Measurements from ENCODE around the gene TMEM266.

The TMEM266 gene

GRCh38 chr15:76251717-76252116 lies 191.9 kb downstream of the TMEM266 start:
- no peak for DNase-seq (ENCODE audit: extremely low read depth, insufficient read length)
- no peak overlapping the region for H3K4me3 ChIP-seq (replicated peaks; ENCODE audit: low read depth, low read length)
- H3K36me3 ChIP-seq (ENCODE audit: control insufficient read depth, insufficient read depth, low read length): no peaks in the 10 kb centered on the region; the same call in 1 of the 2 replicates
- TF ChIP-seq, protein P1, sequence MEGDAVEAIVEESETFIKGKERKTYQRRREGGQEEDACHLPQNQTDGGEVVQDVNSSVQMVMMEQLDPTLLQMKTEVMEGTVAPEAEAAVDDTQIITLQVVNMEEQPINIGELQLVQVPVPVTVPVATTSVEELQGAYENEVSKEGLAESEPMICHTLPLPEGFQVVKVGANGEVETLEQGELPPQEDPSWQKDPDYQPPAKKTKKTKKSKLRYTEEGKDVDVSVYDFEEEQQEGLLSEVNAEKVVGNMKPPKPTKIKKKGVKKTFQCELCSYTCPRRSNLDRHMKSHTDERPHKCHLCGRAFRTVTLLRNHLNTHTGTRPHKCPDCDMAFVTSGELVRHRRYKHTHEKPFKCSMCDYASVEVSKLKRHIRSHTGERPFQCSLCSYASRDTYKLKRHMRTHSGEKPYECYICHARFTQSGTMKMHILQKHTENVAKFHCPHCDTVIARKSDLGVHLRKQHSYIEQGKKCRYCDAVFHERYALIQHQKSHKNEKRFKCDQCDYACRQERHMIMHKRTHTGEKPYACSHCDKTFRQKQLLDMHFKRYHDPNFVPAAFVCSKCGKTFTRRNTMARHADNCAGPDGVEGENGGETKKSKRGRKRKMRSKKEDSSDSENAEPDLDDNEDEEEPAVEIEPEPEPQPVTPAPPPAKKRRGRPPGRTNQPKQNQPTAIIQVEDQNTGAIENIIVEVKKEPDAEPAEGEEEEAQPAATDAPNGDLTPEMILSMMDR (IDR thresholded peaks at IDR 0.05; ENCODE audit: insufficient read depth, low read length, poor library complexity, severe bottlenecking): no peak
- H3K27me3 ChIP-seq (replicated peaks; ENCODE audit: control insufficient read depth, insufficient read depth, low read length): no peaks in the 10 kb centered on the region

- Histone ChIP-seq H3K27me3 (replicated peaks; ENCODE audit: control insufficient read depth, insufficient read depth, low read length) (no peaks in the 10 kb centered on the region), H3K4me3 (replicated peaks; ENCODE audit: low read depth, low read length) (no peak overlapping the region), H3K36me3 (ENCODE audit: control insufficient read depth, insufficient read depth, low read length) (no peaks in the 10 kb centered on the region; the same call in 1 of the 2 replicates)
- TF ChIP-seq, protein P1 (IDR thresholded peaks at IDR 0.05; ENCODE audit: insufficient read depth, low read length, poor library complexity, severe bottlenecking): no peak
- no peak for DNase-seq (ENCODE audit: extremely low read depth, insufficient read length)
Measured at GRCh38 chr15:76252249-76252648, 192.5 kb downstream of the TMEM266 start.

- no peak overlapping the region for H3K4me3 ChIP-seq (replicated peaks; ENCODE audit: low read depth, low read length)
- H3K27me3 ChIP-seq (replicated peaks; ENCODE audit: control insufficient read depth, insufficient read depth, low read length): no peaks in the 10 kb centered on the region
- TF ChIP-seq, protein P1 (IDR thresholded peaks at IDR 0.05; ENCODE audit: insufficient read depth, low read length, poor library complexity, severe bottlenecking): no peak
- peaks cover 5% of the 10 kb centered on the region for H3K36me3 ChIP-seq (ENCODE audit: control insufficient read depth, insufficient read depth, low read length)
- DNase-seq (ENCODE audit: extremely low read depth, insufficient read length): no peak
Measured at GRCh38 chr15:76253691-76254473, 194.1 kb downstream of the TMEM266 start.
